Osteoblast (primary cell): Measurements from ENCODE around the gene FAF2. TPM values are rescaled to one million over a fixed set of nuclear protein-coding genes. Genes with fewer than 3 reads are reported as not detected.

Experiments
- DNase-seq: peaks from one replicate; pipeline ENCODE4 v3.0.0; 2011; ENCODE audit warnings: low spot score, mixed read lengths; ENCODE audit not compliant: insufficient read length; ENCODE audit errors: missing footprints
- H2AFZ ChIP-seq: 2 replicates; pipeline ENCODE4 v1.6.0; 2011; ENCODE audit warnings: mild to moderate bottlenecking, low read length
- H3K27ac ChIP-seq: 2 replicates; pipeline ENCODE4 v1.5.1; 2011; ENCODE audit warnings: mild to moderate bottlenecking, low read depth, low read length, moderate library complexity
- H3K27me3 ChIP-seq: 2 replicates; pipeline ENCODE4 v1.6.0; 2012; ENCODE audit warnings: mild to moderate bottlenecking, control low read depth, inconsistent platforms, low read length, moderate library complexity; ENCODE audit not compliant: insufficient read depth
- H3K36me3 ChIP-seq: 2 replicates; pipeline ENCODE4 v1.5.1; 2011; ENCODE audit warnings: mild to moderate bottlenecking, low read length, control low read depth, moderate library complexity; ENCODE audit not compliant: insufficient read depth
- H3K4me1 ChIP-seq: 2 replicates; pipeline ENCODE4 v1.5.1; 2011; ENCODE audit warnings: mild to moderate bottlenecking, low read length, control low read depth, moderate library complexity; ENCODE audit not compliant: insufficient read depth
- H3K4me2 ChIP-seq: 2 replicates; pipeline ENCODE4 v1.6.0; 2011; ENCODE audit warnings: mild to moderate bottlenecking, low read length; ENCODE audit not compliant: insufficient read depth
- H3K4me3 ChIP-seq: fragments of 200-600 bp; sonication (generic); 3 replicates; pipeline ENCODE4 v1.5.1; 2012; ENCODE audit warnings: mild to moderate bottlenecking, low read length, inconsistent platforms; ENCODE audit not compliant: insufficient read depth
- H3K79me2 ChIP-seq: 2 replicates; pipeline ENCODE4 v1.6.0; 2012; ENCODE audit warnings: mild to moderate bottlenecking, low read length, control low read depth, inconsistent platforms; ENCODE audit not compliant: insufficient read depth
- H3K9me3 ChIP-seq: 2 replicates; pipeline ENCODE4 v1.5.1; 2011; ENCODE audit warnings: low read depth, low read length, control low read depth
- H4K20me1 ChIP-seq: 2 replicates; pipeline ENCODE4 v1.6.0; 2012; ENCODE audit warnings: mild to moderate bottlenecking, low read length, control low read depth; ENCODE audit not compliant: insufficient read depth
- total RNA-seq: library from RNA; depleted of rRNA; stranded (reverse); fragments of >200 nt; gene quantifications from 2 replicates; pipeline ENCODE4 v1.2.3, GENCODE V29; 2012
- TF ChIP-seq, protein P1 (sequence below): IDR thresholded peaks from 2 replicates; pipeline ENCODE4 v1.5.1; 2011; ENCODE audit warnings: mild to moderate bottlenecking, low read depth, low read length, moderate library complexity; ENCODE audit errors: extremely low read depth

FAF2 gene
- total RNA-seq, 1 donor, result 40.2 TPM

DNA sequence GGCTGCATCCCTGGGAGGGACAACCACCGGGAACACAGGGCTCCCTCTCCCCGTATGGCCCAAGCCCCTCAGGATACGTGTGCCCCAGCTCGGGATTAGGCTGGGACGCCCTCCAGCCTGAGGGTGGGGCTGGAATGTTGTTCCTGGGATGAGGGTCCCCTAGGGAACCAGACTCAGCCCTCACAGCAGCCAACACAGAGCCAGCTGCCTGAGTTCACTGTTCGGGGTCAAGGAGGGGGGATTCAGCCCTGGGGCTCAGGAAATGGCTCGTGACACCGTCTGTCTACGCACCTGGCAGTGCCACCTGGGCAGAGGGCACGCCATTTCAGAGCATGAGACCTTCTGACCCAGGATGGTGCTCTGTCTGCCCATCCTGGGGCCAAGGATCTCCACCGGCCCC, 80.1 kb downstream of the FAF2 start:
- Histone ChIP-seq H4K20me1 (peaks cover 13% of the 10 kb centered on the region), H3K9me3 (no peaks in the 10 kb centered on the region), H3K79me2 (peaks cover 12% of the 10 kb centered on the region), H3K27me3 (no peaks in the 10 kb centered on the region), H2AFZ (no peak overlapping the region), H3K27ac (no peak overlapping the region), H3K36me3 (peaks cover 28% of the 10 kb centered on the region), H3K4me3 (no peak overlapping the region), H3K4me2 (no peak overlapping the region), H3K4me1 (peaks cover 4% of the 10 kb centered on the region)
- peak; percentile 90 for DNase-seq
- TF ChIP-seq, protein P1, sequence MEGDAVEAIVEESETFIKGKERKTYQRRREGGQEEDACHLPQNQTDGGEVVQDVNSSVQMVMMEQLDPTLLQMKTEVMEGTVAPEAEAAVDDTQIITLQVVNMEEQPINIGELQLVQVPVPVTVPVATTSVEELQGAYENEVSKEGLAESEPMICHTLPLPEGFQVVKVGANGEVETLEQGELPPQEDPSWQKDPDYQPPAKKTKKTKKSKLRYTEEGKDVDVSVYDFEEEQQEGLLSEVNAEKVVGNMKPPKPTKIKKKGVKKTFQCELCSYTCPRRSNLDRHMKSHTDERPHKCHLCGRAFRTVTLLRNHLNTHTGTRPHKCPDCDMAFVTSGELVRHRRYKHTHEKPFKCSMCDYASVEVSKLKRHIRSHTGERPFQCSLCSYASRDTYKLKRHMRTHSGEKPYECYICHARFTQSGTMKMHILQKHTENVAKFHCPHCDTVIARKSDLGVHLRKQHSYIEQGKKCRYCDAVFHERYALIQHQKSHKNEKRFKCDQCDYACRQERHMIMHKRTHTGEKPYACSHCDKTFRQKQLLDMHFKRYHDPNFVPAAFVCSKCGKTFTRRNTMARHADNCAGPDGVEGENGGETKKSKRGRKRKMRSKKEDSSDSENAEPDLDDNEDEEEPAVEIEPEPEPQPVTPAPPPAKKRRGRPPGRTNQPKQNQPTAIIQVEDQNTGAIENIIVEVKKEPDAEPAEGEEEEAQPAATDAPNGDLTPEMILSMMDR, result no peak

GRCh38 chr5:176528761-176529115, 80.6 kb downstream of the FAF2 start:
- Histone ChIP-seq H3K4me1 (peaks cover 4% of the 10 kb centered on the region), H3K4me3 (no peak overlapping the region), H3K27ac (no peak overlapping the region), H3K4me2 (no peak overlapping the region), H3K36me3 (peaks cover 28% of the 10 kb centered on the region), H3K79me2 (peaks cover 17% of the 10 kb centered on the region), H3K27me3 (no peaks in the 10 kb centered on the region), H2AFZ (no peak overlapping the region), H3K9me3 (no peaks in the 10 kb centered on the region), H4K20me1 (peaks cover 18% of the 10 kb centered on the region)
- DNase-seq, result peak; percentile 55
- TF ChIP-seq, protein P1, result no peak

- no peaks in the 10 kb centered on the region for H3K27me3 ChIP-seq
- H3K4me3 ChIP-seq, result no peak overlapping the region
- H4K20me1 ChIP-seq, result peaks cover 23% of the 10 kb centered on the region
- H3K27ac ChIP-seq, result no peak overlapping the region
- H3K9me3 ChIP-seq, result no peaks in the 10 kb centered on the region
- H2AFZ ChIP-seq, result no peak overlapping the region
- TF ChIP-seq, protein P1, result no peak
- peaks cover 21% of the 10 kb centered on the region for H3K79me2 ChIP-seq
- no peak overlapping the region for H3K4me2 ChIP-seq
- peak; percentile 68 for DNase-seq
- H3K36me3 ChIP-seq, result peaks cover 28% of the 10 kb centered on the region
- H3K4me1 ChIP-seq, result peaks cover 4% of the 10 kb centered on the region
These were observed 81.0 kb downstream of the FAF2 start for GRCh38 chr5:176529116-176529740.

GRCh38 chr5:176529741-176530141, 81.6 kb downstream of the FAF2 start:
- TF ChIP-seq, protein P1, result no peak
- Histone ChIP-seq H3K27me3 (no peaks in the 10 kb centered on the region), H3K79me2 (peaks cover 27% of the 10 kb centered on the region), H4K20me1 (peaks cover 27% of the 10 kb centered on the region), H3K4me2 (no peak overlapping the region), H3K9me3 (no peaks in the 10 kb centered on the region), H3K4me3 (no peak overlapping the region), H2AFZ (no peak overlapping the region), H3K4me1 (peaks cover 4% of the 10 kb centered on the region), H3K27ac (no peak overlapping the region), H3K36me3 (peaks cover 28% of the 10 kb centered on the region)
- peak; percentile 84 for DNase-seq
